ENCODE data around the gene OR2W3. TPM values are rescaled to one million over a fixed set of nuclear protein-coding genes. Genes with fewer than 3 reads are reported as not detected.
A peak's percentile ranks its signal among the peaks of the same experiment; 100 is the strongest.
"Not testable (repeated sequence)": the region's sequence is repeated elsewhere in the genome, so short reads cannot be mapped to it uniquely, and the experiment has no call there.

Gene OR2W3
- total RNA-seq, 2 donors from 2014 or later, result 0.23 to 2.4 TPM

- Histone ChIP-seq H3K27me3 (replicated peaks; ENCODE audit: insufficient read depth) (no peaks in the 10 kb centered on the region), H3K27ac (no peak overlapping the region), H3K9me3 (no peaks in the 10 kb centered on the region), H3K4me3 (no peak overlapping the region), H3K4me1 (replicated peaks) (no peaks in the 10 kb centered on the region), H3K36me3 (no peaks in the 10 kb centered on the region)
- TF ChIP-seq CTCF (IDR thresholded peaks at IDR 0.05) (no peak), POLR2AphosphoS5 (IDR thresholded peaks at IDR 0.05) (no peak), POLR2A (IDR thresholded peaks at IDR 0.05) (no peak)
- 91% methylated on average over 8 of the region's 8 CpGs for WGBS
- intact Hi-C loops (cut with DNase I), result no loop called here
- DNase-seq (ENCODE audit: low spot score), result no peak
Measured at GRCh38 chr1:247933989-247934388, 38.6 kb downstream of the OR2W3 start.

- TF ChIP-seq POLR2AphosphoS5 (IDR thresholded peaks at IDR 0.05), result no peak
Measured at GRCh38 chr1:247935781-247936180, 40.4 kb downstream of the OR2W3 start.

GRCh38 chr1:247936415-247936814, 41.0 kb downstream of the OR2W3 start:
- no peak overlapping the region for H3K4me3 ChIP-seq
- H3K4me1 ChIP-seq (replicated peaks), result no peaks in the 10 kb centered on the region
- no peaks in the 10 kb centered on the region for H3K27me3 ChIP-seq (replicated peaks; ENCODE audit: insufficient read depth)
- DNase-seq (ENCODE audit: low spot score), result no peak
- no peaks in the 10 kb centered on the region for H3K36me3 ChIP-seq
- intact Hi-C loops (cut with DNase I), result no loop called here
- WGBS, result 90% methylated on average over 18 of the region's 18 CpGs
- TF ChIP-seq POLR2AphosphoS5 (IDR thresholded peaks at IDR 0.05) (no peak), POLR2A (IDR thresholded peaks at IDR 0.05) (no peak), CTCF (IDR thresholded peaks at IDR 0.05) (no peak)
- H3K27ac ChIP-seq, result no peak overlapping the region
- no peaks in the 10 kb centered on the region for H3K9me3 ChIP-seq

More at GRCh38 chr1:247935781-247936180, 40.4 kb downstream of the OR2W3 start:
- Histone ChIP-seq H3K4me1 (replicated peaks) (no peaks in the 10 kb centered on the region), H3K9me3 (no peaks in the 10 kb centered on the region), H3K27me3 (replicated peaks; ENCODE audit: insufficient read depth) (no peaks in the 10 kb centered on the region), H3K27ac (no peak overlapping the region), H3K4me3 (no peak overlapping the region), H3K36me3 (no peaks in the 10 kb centered on the region)
- intact Hi-C loops (cut with DNase I), result no loop called here
- DNase-seq (ENCODE audit: low spot score), result no peak
- 93% methylated on average over 9 of the region's 9 CpGs for WGBS

- H3K4me1 ChIP-seq (replicated peaks); intact Hi-C loops (cut with DNase I); H3K9me3 ChIP-seq; H3K27ac ChIP-seq; H3K27me3 ChIP-seq (replicated peaks; ENCODE audit: insufficient read depth); H3K36me3 ChIP-seq: not testable (repeated sequence)
- TF ChIP-seq POLR2AphosphoS5 (IDR thresholded peaks at IDR 0.05) (peak; percentile 22), CTCF (IDR thresholded peaks at IDR 0.05) (peak in 3 of 4 experiments; percentile 42 to 74 (median 62))
- peak overlapping the region; percentile 11 to 25 for H3K4me3 ChIP-seq
- 19% methylated on average over 41 of the region's 44 CpGs for WGBS
- DNase-seq (ENCODE audit: low spot score), result peak; percentile 35
Measured at GRCh38 chr1:247936965-247937734, 41.8 kb downstream of the OR2W3 start.

- no peak overlapping the region for H3K4me3 ChIP-seq
- H3K27ac ChIP-seq, result no peak overlapping the region
- no peaks in the 10 kb centered on the region for H3K36me3 ChIP-seq
- no peak for DNase-seq (ENCODE audit: low spot score)
- TF ChIP-seq CTCF (IDR thresholded peaks at IDR 0.05) (no peak), POLR2A (IDR thresholded peaks at IDR 0.05) (no peak), POLR2AphosphoS5 (IDR thresholded peaks at IDR 0.05) (no peak)
- H3K9me3 ChIP-seq, result no peaks in the 10 kb centered on the region
- 89% methylated on average over 6 of the region's 6 CpGs for WGBS
- H3K4me1 ChIP-seq (replicated peaks), result no peaks in the 10 kb centered on the region
- intact Hi-C loops (cut with DNase I), result no loop called here
- H3K27me3 ChIP-seq (replicated peaks; ENCODE audit: insufficient read depth), result no peaks in the 10 kb centered on the region
Measured at GRCh38 chr1:247942624-247943023, 47.2 kb downstream of the OR2W3 start.

Other genes starting within 250 kb of the OR2W3 start
- gene OR13G1, start 215.8 kb upstream of the OR2W3 start, total RNA-seq, result not detected
- not detected for gene OR6F1, start 178.9 kb upstream of the OR2W3 start, total RNA-seq
- under 1 TPM in 1 of 2 donors, not detected in 1; 0.91 TPM for gene OR14K1, start 157.0 kb upstream of the OR2W3 start, total RNA-seq
- not detected for gene OR14A2, start 147.4 kb upstream of the OR2W3 start, total RNA-seq
- gene OR1C1, start 135.0 kb upstream of the OR2W3 start, total RNA-seq, result not detected
- not detected for gene OR14A16, start 71.5 kb upstream of the OR2W3 start, total RNA-seq
- gene OR11L1, start 53.7 kb upstream of the OR2W3 start, total RNA-seq, result not detected
- 1 to 10 TPM in 1 of 2 donors, under 1 TPM in 1; 0.36 to 9.6 TPM for gene TRIM58, start 38.4 kb upstream of the OR2W3 start, total RNA-seq
- gene OR2T8, start 24.7 kb downstream of the OR2W3 start, total RNA-seq, result not detected
- gene OR2AJ1, start 29.3 kb downstream of the OR2W3 start, total RNA-seq, result not detected
- gene OR2L8, start 53.3 kb downstream of the OR2W3 start, total RNA-seq, result 1 to 10 TPM in 1 of 2 donors, not detected in 1; 2.4 TPM
- not detected for gene OR2AK2, start 69.6 kb downstream of the OR2W3 start, total RNA-seq
- gene OR2L5, start 118.1 kb downstream of the OR2W3 start, total RNA-seq, result not detected
- under 1 TPM in 1 of 2 donors, not detected in 1; 0.17 TPM for gene OR2L2, start 134.5 kb downstream of the OR2W3 start, total RNA-seq
- under 1 TPM in 1 of 2 donors, not detected in 1; 0.41 TPM for gene OR2L3, start 151.2 kb downstream of the OR2W3 start, total RNA-seq
- gene OR2L13, start 199.6 kb downstream of the OR2W3 start, total RNA-seq, result not detected
- not detected for gene OR2M5, start 249.6 kb downstream of the OR2W3 start, total RNA-seq

All from prostate gland (tissue), 2 donors.